GM10847 (cell line): Measurements from ENCODE around the gene JAKMIP1.

Source experiments
- POLR2A ChIP-seq: IDR thresholded peaks from 2 replicates; pipeline ENCODE4 v1.6.1; 2011; ENCODE audit not compliant: insufficient read length; ENCODE audit errors: extremely low read depth

JAKMIP1 gene

GRCh38 chr4:6021831-6022606 is 178.3 kb downstream of the JAKMIP1 start:
- no peak for TF ChIP-seq POLR2A

GRCh38 chr4:6020613-6021012 is 179.7 kb downstream of the JAKMIP1 start:
- TF ChIP-seq POLR2A: no peak

- TF ChIP-seq POLR2A: no peak
These were observed 180.8 kb downstream of the JAKMIP1 start for GRCh38 chr4:6019316-6020263.

- no peak for TF ChIP-seq POLR2A
These were observed 182.0 kb downstream of the JAKMIP1 start, which contains the start of gene C4orf50 for GRCh38 chr4:6018331-6018730. Gene C4orf50, minus strand, starts transcription at chr4:6018431.

GRCh38 chr4:6017800-6018199 is 182.5 kb downstream of the JAKMIP1 start:
- TF ChIP-seq POLR2A: no peak

- no peak for TF ChIP-seq POLR2A
These were observed 183.3 kb downstream of the JAKMIP1 start for GRCh38 chr4:6017030-6017429.

- no peak for TF ChIP-seq POLR2A
These were observed 186.8 kb downstream of the JAKMIP1 start for GRCh38 chr4:6013564-6013963.

GRCh38 chr4:6012200-6012599 is 188.1 kb downstream of the JAKMIP1 start:
- no peak for TF ChIP-seq POLR2A

GRCh38 chr4:6011686-6012085 is 188.7 kb downstream of the JAKMIP1 start:
- TF ChIP-seq POLR2A: no peak

- no peak for TF ChIP-seq POLR2A
These were observed 189.1 kb downstream of the JAKMIP1 start for GRCh38 chr4:6011271-6011671.

- no peak for TF ChIP-seq POLR2A
These were observed 189.6 kb downstream of the JAKMIP1 start for GRCh38 chr4:6010789-6011188.

- TF ChIP-seq POLR2A: no peak
These were observed 190.9 kb downstream of the JAKMIP1 start for GRCh38 chr4:6009452-6009851.

GRCh38 chr4:6008766-6009385 is 191.5 kb downstream of the JAKMIP1 start:
- TF ChIP-seq POLR2A: no peak

- no peak for TF ChIP-seq POLR2A
These were observed 192.2 kb downstream of the JAKMIP1 start for GRCh38 chr4:6008092-6008551.

- TF ChIP-seq POLR2A: no peak
These were observed 195.2 kb downstream of the JAKMIP1 start for GRCh38 chr4:6005175-6005574.
